ENCODE results near the gene CARS2. TPM values are rescaled to one million over a fixed set of nuclear protein-coding genes. Genes with fewer than 3 reads are reported as not detected.

CARS2 gene
- total and polyA plus RNA-seq, 2 donors (not counting 3 experiments of a cell fraction or from before 2014, with no cell fraction given) = 42.0 to 51.2 TPM

GRCh38 chr13:110683921-110684320, 22.0 kb downstream of the CARS2 start:
- dilution Hi-C loops (cut with MboI; ENCODE audit: extremely low pct_ligation_motif_present, low sequenced_read_pairs) (no loop called here), intact Hi-C loops (cut with micrococcal nuclease) (no loop called here)
- TF ChIP-seq EZH2 (IDR thresholded peaks at IDR 0.05; ENCODE audit: borderline replicate concordance, low read depth, low read length, severe bottlenecking) = no peak
- H3K4me3 ChIP-seq (replicated peaks in 1 of 3; ENCODE audit: insufficient read depth in 1 of 3, low read depth in 1 of 3, low read length in 3 of 3) = no peak overlapping the region
- no peaks in the 10 kb centered on the region for H3K9me1 ChIP-seq (replicated peaks; ENCODE audit: control insufficient read depth, extremely low read depth, insufficient read depth, low read length)
- H4K20me1 ChIP-seq (replicated peaks; ENCODE audit: control insufficient read depth, extremely low read depth, insufficient read depth, low read length) = no peaks in the 10 kb centered on the region
- ChIA-PET POLR2A (no interaction called here), CTCF (interaction anchor here (1.7 to 1.8 kb wide), 3 partner anchors 8 to 135 kb away, joined by 3 to 9 read pairs (median 4); no protein-coding TSS in a partner anchor)
- no peak overlapping the region for H2AFZ ChIP-seq (ENCODE audit: low read depth, low read length)
- no peaks in the 10 kb centered on the region for H3K27me3 ChIP-seq (ENCODE audit: control insufficient read depth in 2 of 2, insufficient read depth in 2 of 2, low read length in 2 of 2)
- no peak overlapping the region for H3K4me2 ChIP-seq (ENCODE audit: insufficient read depth, low read length)
- BruUV-seq (replicated peaks) = no TSS peak
- H3K27ac ChIP-seq (ENCODE audit: insufficient read depth, low read depth, low read length) = no peak overlapping the region
- no peaks in the 10 kb centered on the region for H3K4me1 ChIP-seq (ENCODE audit: control insufficient read depth, extremely low read depth, insufficient read depth, low read length)
- peaks cover 17 to 18% of the 10 kb centered on the region in 2 experiments for H3K36me3 ChIP-seq (ENCODE audit: control insufficient read depth in 2 of 2, extremely low read depth in 1 of 2, insufficient read depth in 2 of 2, low read length in 2 of 2)
- no peaks in the 10 kb centered on the region for H3K9me3 ChIP-seq (replicated peaks; ENCODE audit: control insufficient read depth, insufficient read depth, low read length)
- no peak for DNase-seq (ENCODE audit: low read depth, low spot score)
- FAIRE-seq = no peak
- H3K9ac ChIP-seq (replicated peaks; ENCODE audit: extremely low read depth, insufficient read depth, low read length) = no peak overlapping the region
- H3K79me2 ChIP-seq (ENCODE audit: control insufficient read depth, insufficient read depth, low read length) = no peaks in the 10 kb centered on the region

- no peak for TF ChIP-seq POLR2A (IDR thresholded peaks at IDR 0.05; ENCODE audit: low read depth, low read length)
- TF ChIP-seq CTCF (IDR thresholded peaks at IDR 0.05; ENCODE audit: extremely low read depth in 1 of 2, insufficient read depth in 1 of 2, low read depth in 1 of 2, low read length in 2 of 2) = peak; percentile 37 to 54
- no TSS peak for BruUV-seq (replicated peaks)
- no peak overlapping the region for H3K27ac ChIP-seq (ENCODE audit: insufficient read depth, low read depth, low read length)
- H3K9me1 ChIP-seq (replicated peaks; ENCODE audit: control insufficient read depth, extremely low read depth, insufficient read depth, low read length) = no peaks in the 10 kb centered on the region
- peaks cover 17 to 24% of the 10 kb centered on the region in 2 experiments for H3K36me3 ChIP-seq (ENCODE audit: control insufficient read depth in 2 of 2, extremely low read depth in 1 of 2, insufficient read depth in 2 of 2, low read length in 2 of 2)
- H3K9ac ChIP-seq (replicated peaks; ENCODE audit: extremely low read depth, insufficient read depth, low read length) = no peak overlapping the region
- H3K9me3 ChIP-seq (replicated peaks; ENCODE audit: control insufficient read depth, insufficient read depth, low read length) = no peaks in the 10 kb centered on the region
- no peak overlapping the region for H3K4me2 ChIP-seq (ENCODE audit: insufficient read depth, low read length)
- no peak for FAIRE-seq
- intact Hi-C loops (cut with micrococcal nuclease) (no loop called here), dilution Hi-C loops (cut with MboI; ENCODE audit: extremely low pct_ligation_motif_present, low sequenced_read_pairs) (no loop called here)
- no peaks in the 10 kb centered on the region for H3K4me1 ChIP-seq (ENCODE audit: control insufficient read depth, extremely low read depth, insufficient read depth, low read length)
- no peak overlapping the region for H2AFZ ChIP-seq (ENCODE audit: low read depth, low read length)
- peak; percentile 48 for DNase-seq (ENCODE audit: low read depth, low spot score)
- H3K27me3 ChIP-seq (ENCODE audit: control insufficient read depth in 2 of 2, insufficient read depth in 2 of 2, low read length in 2 of 2) = no peaks in the 10 kb centered on the region
- H4K20me1 ChIP-seq (replicated peaks; ENCODE audit: control insufficient read depth, extremely low read depth, insufficient read depth, low read length) = no peaks in the 10 kb centered on the region
- H3K79me2 ChIP-seq (ENCODE audit: control insufficient read depth, insufficient read depth, low read length) = no peaks in the 10 kb centered on the region
- ChIA-PET POLR2A (no interaction called here), CTCF (interaction anchor here (0.7 to 1.8 kb wide), 7 partner anchors 9 to 526 kb away, joined by 3 to 9 read pairs (median 3); no protein-coding TSS in a partner anchor)
- no peak overlapping the region for H3K4me3 ChIP-seq (replicated peaks in 1 of 3; ENCODE audit: insufficient read depth in 1 of 3, low read depth in 1 of 3, low read length in 3 of 3)
These were observed 22.6 kb downstream of the CARS2 start for GRCh38 chr13:110683203-110683883.
